ENCODE results near the gene LRP2BP. TPM values are rescaled to one million over a fixed set of nuclear protein-coding genes. Genes with fewer than 3 reads are reported as not detected.

Gene LRP2BP
- total and polyA plus RNA-seq, 2 of the 13 experiments (the other 11 are each of a cell fraction or from before 2014, with no cell fraction given) = 0.22 to 0.29 TPM

DNA sequence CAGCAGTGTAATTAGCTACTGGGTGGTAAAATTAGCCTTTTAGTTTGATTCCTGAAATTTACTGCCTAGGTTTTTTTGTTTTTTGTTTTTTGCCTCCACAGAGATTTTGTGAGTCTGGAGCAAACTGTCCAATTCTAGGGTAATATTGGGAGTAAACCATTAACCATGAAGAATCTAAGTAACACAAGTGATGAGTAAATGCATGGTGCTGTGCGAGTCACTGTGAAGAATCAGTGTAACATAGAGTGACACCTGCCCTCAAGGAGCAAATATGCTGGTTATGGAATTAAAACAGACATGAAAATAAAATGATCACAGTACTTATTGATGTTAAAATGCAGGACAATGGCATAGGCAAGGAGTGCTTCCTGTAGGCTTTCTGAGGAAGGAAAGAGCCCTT lies 60.1 kb downstream of the LRP2BP start:
- peaks cover 0 to 19% of the 10 kb centered on the region in 2 experiments; a peak in 2 of 5 replicates for H3K36me3 ChIP-seq (replicated peaks in 1 of 2; ENCODE audit: control insufficient read depth in 1 of 2, insufficient read depth in 2 of 2, low read length in 2 of 2)
- WGBS (ENCODE audit: low lambda C conversion rate) = 86% methylated on average over 1 of the region's 1 CpG
- H4K20me1 ChIP-seq (ENCODE audit: insufficient read depth, low read length) = no peaks in the 10 kb centered on the region
- POLR2A ChIA-PET = no interaction called here
- no peak overlapping the region for H3K9ac ChIP-seq (ENCODE audit: insufficient read depth, low read depth, low read length)
- no peak overlapping the region for H3K4me2 ChIP-seq (ENCODE audit: low read depth, low read length)
- H3K4me1 ChIP-seq (ENCODE audit: insufficient read depth, low read length) = peaks cover 45% of the 10 kb centered on the region
- FAIRE-seq (no peak), ATAC-seq (peak; percentile 48; the same call in 2 of the 3 replicates), DNase-seq (ENCODE audit: low spot score) (no peak)
- no peak overlapping the region for H3K27ac ChIP-seq (ENCODE audit: extremely low read length, insufficient read depth, low read length)
- in situ Hi-C loops (cut with HindIII; ENCODE audit: extremely low pct_ligation_motif_present, low pct_unique_long_range_greater_than_20kb) = no loop called here
- no peaks in the 10 kb centered on the region for H3K9me3 ChIP-seq (ENCODE audit: low read length)
- intact Hi-C loops (cut with micrococcal nuclease; ENCODE audit: unreplicated experiment) = no loop called here
- no peaks in the 10 kb centered on the region for H3K79me2 ChIP-seq (ENCODE audit: insufficient read depth, low read length)
- H3K4me3 ChIP-seq (replicated peaks in 1 of 3; ENCODE audit: insufficient read depth in 1 of 3, low read depth in 2 of 3, low read length in 3 of 3) = no peak overlapping the region
- no peak for TF ChIP-seq JUNB (CRISPR knock-in tag; IDR thresholded peaks at IDR 0.05; ENCODE audit: borderline replicate concordance)
- no peak for TF ChIP-seq ZSCAN9 (CRISPR knock-in tag; IDR thresholded peaks at IDR 0.05; ENCODE audit: borderline replicate concordance)
- no peak for TF ChIP-seq GPN1 (CRISPR knock-in tag; IDR thresholded peaks at IDR 0.05; ENCODE audit: borderline replicate concordance)
- TF ChIP-seq STAG1 (CRISPR knock-in tag; IDR thresholded peaks at IDR 0.05) = no peak
- TF ChIP-seq ZNF776 (CRISPR knock-in tag; IDR thresholded peaks at IDR 0.05) = no peak
- TF ChIP-seq MLLT10 (CRISPR knock-in tag; IDR thresholded peaks at IDR 0.05) = no peak
- no peak for TF ChIP-seq CC2D1A (CRISPR knock-in tag; IDR thresholded peaks at IDR 0.05)
- no TSS peak for BruUV-seq (replicated peaks)
- no peak overlapping the region for H2AFZ ChIP-seq (ENCODE audit: low read length)
- no peaks in the 10 kb centered on the region for H3K27me3 ChIP-seq (ENCODE audit: control insufficient read depth in 1 of 2, insufficient read depth in 2 of 2, low read length in 2 of 2)
- CTCF ChIA-PET (ENCODE audit: low intra/inter-chr PET ratio, low total read pairs) = no interaction called here

DNA sequence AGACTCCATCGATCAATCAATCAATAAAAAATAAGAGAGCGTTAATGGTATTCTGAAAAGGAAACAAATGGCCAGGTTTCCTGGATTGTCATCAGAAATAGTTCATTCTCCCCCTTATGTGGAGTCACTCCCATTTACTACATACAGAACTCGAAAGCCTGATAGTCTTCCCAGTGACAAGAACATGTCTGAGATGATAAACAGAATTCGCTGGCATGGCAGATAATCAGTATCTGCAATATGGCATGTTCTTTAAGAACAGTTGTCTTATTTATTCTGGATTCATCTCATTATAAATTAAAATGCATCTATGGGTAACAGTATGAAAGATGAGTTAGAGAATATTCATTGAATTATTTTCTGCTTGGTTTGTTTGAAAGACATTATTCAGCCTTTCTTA lies 61.4 kb downstream of the LRP2BP start:
- H3K4me3 ChIP-seq (replicated peaks in 1 of 3; ENCODE audit: insufficient read depth in 1 of 3, low read depth in 2 of 3, low read length in 3 of 3) = no peak overlapping the region
- no peak overlapping the region for H2AFZ ChIP-seq (ENCODE audit: low read length)
- WGBS (ENCODE audit: low lambda C conversion rate) = 92% methylated on average over 4 of the region's 4 CpGs
- TF ChIP-seq SYNCRIP (IDR thresholded peaks at IDR 0.05; ENCODE audit: insufficient read depth, low read depth, low read length) (no peak), ZFY (CRISPR knock-in tag; IDR thresholded peaks at IDR 0.05) (no peak), MAFK (conservative IDR thresholded peaks at IDR 0.05 in 1 of 2, IDR thresholded peaks at IDR 0.05 in 1 of 2; ENCODE audit: low read length in 2 of 2) (0 out of 4 replicates have a peak, but pooled peaks of 1 of the 2 experiments have one; percentile 40)
- H3K27me3 ChIP-seq (ENCODE audit: control insufficient read depth in 1 of 2, insufficient read depth in 2 of 2, low read length in 2 of 2) = no peaks in the 10 kb centered on the region
- no TSS peak for BruUV-seq (replicated peaks)
- no peaks in the 10 kb centered on the region for H4K20me1 ChIP-seq (ENCODE audit: insufficient read depth, low read length)
- intact Hi-C loops (cut with micrococcal nuclease; ENCODE audit: unreplicated experiment) (no loop called here), in situ Hi-C loops (cut with HindIII; ENCODE audit: extremely low pct_ligation_motif_present, low pct_unique_long_range_greater_than_20kb) (no loop called here)
- CTCF ChIA-PET (ENCODE audit: low intra/inter-chr PET ratio, low total read pairs) = no interaction called here
- H3K27ac ChIP-seq (ENCODE audit: extremely low read length, insufficient read depth, low read length) = no peak overlapping the region
- no peak overlapping the region for H3K4me2 ChIP-seq (ENCODE audit: low read depth, low read length)
- H3K4me1 ChIP-seq (ENCODE audit: insufficient read depth, low read length) = peaks cover 45% of the 10 kb centered on the region
- ATAC-seq (no peak), FAIRE-seq (no peak), DNase-seq (ENCODE audit: low spot score) (no peak)
- POLR2A ChIA-PET = no interaction called here
- H3K36me3 ChIP-seq (replicated peaks in 1 of 2; ENCODE audit: control insufficient read depth in 1 of 2, insufficient read depth in 2 of 2, low read length in 2 of 2) = peaks cover 0 to 12% of the 10 kb centered on the region in 2 experiments; a peak in 2 of 5 replicates
- H3K79me2 ChIP-seq (ENCODE audit: insufficient read depth, low read length) = no peaks in the 10 kb centered on the region
- H3K9ac ChIP-seq (ENCODE audit: insufficient read depth, low read depth, low read length) = no peak overlapping the region
- H3K9me3 ChIP-seq (ENCODE audit: low read length) = 0 out of 2 replicates have a peak, but pooled peaks cover under 1% of the 10 kb centered on the region

Measured in HepG2 (cell line).